OCI-LY3 (cell line): ENCODE measurements around the gene P3H2.

ENCODE experiments used
- EZH2phosphoT487 ChIP-seq: fragments of 200-600 bp; shearing (Covaris generic); IDR thresholded peaks from 2 replicates; pipeline ENCODE4 v1.6.1; 2018; ENCODE audit warnings: antibody characterized with exemption, mixed run types, low read depth
- TF ChIP-seq, protein P1 (sequence below): fragments of 200-600, 300-600 bp; sonication (generic); IDR thresholded peaks from 2 replicates; pipeline ENCODE4 v1.5.1; 2014; ENCODE audit warnings: antibody characterized with exemption, low read length, low read depth

DNA sequence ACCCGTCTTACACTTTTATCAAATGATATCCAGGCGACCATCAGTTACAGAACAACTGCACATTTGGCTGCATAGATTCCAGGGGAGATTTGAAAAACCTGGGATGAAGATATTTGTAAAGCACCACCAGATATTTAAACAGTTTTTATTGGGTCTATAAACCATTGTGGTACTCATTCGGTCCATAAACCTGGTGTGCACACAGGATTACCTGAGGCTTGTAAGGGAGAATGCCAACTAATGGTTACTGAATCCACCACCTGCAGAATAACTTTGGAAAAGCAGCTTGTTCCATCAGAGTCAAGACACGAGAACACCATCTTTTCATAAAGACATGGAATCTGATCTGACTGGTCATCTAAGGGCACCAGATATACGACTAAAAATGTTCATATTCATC lies 80.6 kb downstream of the P3H2 start:
- TF ChIP-seq, protein P1, sequence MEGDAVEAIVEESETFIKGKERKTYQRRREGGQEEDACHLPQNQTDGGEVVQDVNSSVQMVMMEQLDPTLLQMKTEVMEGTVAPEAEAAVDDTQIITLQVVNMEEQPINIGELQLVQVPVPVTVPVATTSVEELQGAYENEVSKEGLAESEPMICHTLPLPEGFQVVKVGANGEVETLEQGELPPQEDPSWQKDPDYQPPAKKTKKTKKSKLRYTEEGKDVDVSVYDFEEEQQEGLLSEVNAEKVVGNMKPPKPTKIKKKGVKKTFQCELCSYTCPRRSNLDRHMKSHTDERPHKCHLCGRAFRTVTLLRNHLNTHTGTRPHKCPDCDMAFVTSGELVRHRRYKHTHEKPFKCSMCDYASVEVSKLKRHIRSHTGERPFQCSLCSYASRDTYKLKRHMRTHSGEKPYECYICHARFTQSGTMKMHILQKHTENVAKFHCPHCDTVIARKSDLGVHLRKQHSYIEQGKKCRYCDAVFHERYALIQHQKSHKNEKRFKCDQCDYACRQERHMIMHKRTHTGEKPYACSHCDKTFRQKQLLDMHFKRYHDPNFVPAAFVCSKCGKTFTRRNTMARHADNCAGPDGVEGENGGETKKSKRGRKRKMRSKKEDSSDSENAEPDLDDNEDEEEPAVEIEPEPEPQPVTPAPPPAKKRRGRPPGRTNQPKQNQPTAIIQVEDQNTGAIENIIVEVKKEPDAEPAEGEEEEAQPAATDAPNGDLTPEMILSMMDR: no peak
- TF ChIP-seq EZH2phosphoT487: no peak
